Measurements from ENCODE around the gene NAT8L.

The NAT8L gene

DNA sequence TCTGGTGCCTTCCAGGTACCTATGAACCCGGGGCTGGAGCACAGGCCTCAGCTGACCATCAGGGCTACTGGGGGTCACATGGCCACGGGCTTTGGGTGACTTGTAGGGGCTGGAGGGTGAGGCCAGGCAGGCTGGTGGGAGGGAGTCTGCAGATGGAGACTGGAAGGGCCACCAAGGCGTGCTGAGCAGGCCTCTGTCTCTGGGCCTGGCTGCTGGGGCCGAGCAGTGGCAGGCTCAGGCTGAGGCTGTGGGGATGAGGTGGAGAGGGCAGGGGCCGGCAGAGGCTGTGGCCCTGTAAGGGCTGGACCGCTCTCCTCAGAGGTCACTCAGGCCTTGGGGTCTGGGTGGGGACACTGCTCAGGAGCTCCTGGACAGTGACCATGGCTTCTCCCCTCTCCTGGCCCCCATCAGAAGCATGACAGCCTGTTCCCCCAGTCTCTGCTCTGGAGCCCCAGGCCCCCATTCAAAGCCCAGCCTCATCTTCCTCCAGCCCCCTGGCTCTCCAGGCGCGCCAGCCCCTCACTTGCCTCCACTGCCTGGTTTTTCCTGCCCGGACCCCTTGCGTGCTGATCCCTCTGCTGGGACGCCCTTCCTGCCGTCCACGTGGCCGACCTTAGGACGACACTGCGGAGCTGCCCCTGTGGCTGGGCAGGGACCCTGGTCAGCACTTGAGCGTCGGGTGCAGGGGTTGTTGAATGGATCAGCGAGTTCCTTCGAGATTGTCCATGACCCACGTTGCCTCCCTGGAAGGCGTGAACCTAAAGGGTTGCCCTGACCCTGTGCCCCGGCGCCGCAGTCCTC is 11.1 kb upstream of the NAT8L start:
- TF ChIP-seq, protein P1, sequence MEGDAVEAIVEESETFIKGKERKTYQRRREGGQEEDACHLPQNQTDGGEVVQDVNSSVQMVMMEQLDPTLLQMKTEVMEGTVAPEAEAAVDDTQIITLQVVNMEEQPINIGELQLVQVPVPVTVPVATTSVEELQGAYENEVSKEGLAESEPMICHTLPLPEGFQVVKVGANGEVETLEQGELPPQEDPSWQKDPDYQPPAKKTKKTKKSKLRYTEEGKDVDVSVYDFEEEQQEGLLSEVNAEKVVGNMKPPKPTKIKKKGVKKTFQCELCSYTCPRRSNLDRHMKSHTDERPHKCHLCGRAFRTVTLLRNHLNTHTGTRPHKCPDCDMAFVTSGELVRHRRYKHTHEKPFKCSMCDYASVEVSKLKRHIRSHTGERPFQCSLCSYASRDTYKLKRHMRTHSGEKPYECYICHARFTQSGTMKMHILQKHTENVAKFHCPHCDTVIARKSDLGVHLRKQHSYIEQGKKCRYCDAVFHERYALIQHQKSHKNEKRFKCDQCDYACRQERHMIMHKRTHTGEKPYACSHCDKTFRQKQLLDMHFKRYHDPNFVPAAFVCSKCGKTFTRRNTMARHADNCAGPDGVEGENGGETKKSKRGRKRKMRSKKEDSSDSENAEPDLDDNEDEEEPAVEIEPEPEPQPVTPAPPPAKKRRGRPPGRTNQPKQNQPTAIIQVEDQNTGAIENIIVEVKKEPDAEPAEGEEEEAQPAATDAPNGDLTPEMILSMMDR (conservative IDR thresholded peaks at IDR 0.05): no peak
- no peak overlapping the region for H3K27ac ChIP-seq

DNA sequence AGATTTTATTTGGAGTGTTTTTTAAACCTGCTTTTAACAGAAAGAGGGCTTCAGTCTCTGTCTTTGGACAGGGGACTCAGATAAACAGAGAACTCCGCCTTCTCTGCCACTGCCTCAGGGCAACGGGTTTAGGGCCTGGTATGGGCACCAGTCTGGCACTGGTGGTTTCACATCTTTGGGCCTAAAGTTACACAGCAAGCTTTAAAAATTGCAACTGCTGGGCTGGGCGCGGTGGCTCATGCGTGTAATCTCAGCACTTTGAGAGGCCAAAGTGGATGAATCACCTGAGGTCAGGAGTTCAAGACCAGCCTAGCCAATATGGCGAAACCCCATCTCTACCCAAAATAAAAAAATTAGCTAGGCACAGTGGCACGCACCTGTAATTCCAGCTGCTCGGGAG is 10.3 kb upstream of the NAT8L start:
- H3K27ac ChIP-seq: no peak overlapping the region
- TF ChIP-seq, protein P1 (conservative IDR thresholded peaks at IDR 0.05): no peak

DNA sequence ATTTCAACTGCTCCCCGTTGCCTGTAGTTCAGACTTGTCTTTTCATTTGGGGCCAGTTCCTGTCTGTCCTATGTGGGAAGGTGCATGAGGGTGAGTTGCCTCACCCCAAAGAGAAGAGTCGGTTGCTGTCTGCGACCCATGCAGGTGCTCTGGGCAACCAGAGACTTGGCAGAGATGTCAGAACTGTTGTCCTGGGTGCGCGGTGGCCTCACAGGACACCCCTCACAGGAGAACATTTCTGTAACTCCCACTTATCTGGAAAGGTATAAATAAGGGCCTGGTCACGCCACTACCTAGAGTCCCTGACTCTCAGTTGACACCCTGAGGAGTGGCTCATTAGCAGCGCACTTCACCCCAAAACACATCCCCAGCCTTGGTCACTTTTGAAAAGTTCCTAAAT is 9.7 kb upstream of the NAT8L start:
- no peak overlapping the region for H3K27ac ChIP-seq
- TF ChIP-seq, protein P1 (conservative IDR thresholded peaks at IDR 0.05): no peak

DNA sequence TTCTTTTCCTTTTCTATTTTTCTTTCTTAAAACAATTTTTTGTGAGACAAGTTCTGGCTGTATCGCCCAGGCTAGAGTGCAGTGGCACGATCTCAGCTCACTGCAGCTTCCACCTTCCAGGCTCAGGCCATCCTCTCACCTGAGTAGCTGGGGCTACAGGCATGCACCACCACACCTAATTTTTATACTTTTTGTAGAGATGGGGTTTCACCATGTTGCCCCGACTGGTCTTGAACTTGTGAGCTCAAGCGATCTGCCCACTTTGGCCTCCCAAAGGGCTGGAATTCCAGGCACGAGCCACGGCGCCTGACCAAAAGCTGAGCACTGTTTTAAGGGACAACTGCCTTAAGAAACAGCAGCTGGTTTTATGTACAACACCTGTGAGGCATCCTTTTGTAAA is 9.3 kb upstream of the NAT8L start:
- H3K27ac ChIP-seq: no peak overlapping the region
- TF ChIP-seq, protein P1 (conservative IDR thresholded peaks at IDR 0.05): no peak

DNA sequence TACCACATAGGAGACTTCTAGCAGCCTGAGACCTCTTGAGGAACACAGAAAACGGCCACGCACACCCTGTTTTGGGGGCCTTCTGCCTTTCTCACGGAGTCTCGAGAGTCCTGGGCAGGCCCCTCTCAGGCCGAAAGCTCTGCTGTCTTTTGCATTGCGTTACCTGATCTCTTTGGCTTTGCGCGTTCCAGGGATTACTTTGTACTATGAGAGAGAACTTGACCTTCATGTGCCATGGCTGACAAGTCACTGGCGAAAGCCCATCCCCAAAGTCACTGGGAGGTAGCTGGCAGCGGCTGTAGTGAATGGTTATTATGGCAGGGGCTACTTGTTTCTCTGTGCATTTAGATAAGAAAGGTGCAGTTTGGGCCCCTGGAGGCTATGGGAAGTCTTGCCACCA is 8.0 kb upstream of the NAT8L start:
- TF ChIP-seq, protein P1 (conservative IDR thresholded peaks at IDR 0.05): no peak
- H3K27ac ChIP-seq: no peak overlapping the region

DNA sequence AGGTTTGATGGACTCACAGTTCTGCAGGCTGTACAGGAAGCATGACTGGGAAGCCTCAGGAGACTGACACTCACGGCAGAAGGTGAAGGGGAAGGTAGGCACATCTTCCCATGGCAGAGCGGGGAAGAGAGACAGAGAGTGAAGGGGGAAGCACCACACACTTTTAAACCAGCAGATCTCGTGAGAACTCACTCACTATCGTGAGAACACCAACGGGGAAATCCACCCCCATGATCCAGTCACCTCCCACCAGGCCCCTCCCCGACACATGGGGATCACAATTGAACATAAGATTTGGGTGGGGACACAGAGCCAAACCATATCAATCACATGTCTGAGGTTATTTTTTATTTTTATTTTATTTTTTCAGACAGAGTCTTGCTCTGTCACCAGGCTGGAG is 4.9 kb upstream of the NAT8L start:
- TF ChIP-seq, protein P1 (conservative IDR thresholded peaks at IDR 0.05): no peak
- no peak overlapping the region for H3K27ac ChIP-seq

DNA sequence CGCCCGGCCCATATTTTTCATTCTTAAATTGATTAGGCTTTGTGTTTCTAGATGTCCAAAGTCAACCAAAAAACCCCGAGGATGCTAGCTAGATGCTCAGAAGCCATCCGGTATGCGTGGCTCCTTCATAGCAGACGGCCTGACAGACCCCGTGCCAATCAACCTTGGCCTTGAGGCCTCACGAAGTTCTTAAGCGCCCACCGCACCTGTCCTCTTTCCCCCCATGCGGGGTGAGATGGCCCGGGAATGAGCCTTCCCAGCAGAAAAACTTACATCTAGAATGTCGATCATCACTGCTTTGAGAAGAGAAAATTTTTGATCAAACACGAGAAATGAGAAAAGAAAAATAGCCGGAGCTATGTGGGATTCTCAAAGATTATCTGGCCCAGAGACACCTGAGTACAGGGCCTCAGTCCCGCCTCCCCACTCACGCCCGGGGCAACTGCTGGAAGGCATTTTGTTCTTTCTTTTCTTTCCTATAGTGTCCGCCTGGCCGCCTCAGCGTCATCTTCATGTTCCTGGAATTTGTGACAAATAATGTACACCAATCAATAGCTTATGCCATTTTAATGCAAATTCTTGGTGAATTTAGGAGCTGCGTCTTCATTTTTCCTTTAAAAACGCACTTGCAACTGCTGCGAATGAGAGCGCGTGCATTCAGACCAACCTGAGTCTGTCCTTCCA is 1.6 kb upstream of the NAT8L start:
- TF ChIP-seq, protein P1 (conservative IDR thresholded peaks at IDR 0.05): no peak
- peak overlapping the region; percentile 80 for H3K27ac ChIP-seq
